ENCODE results near the gene COL18A1.

DNA sequence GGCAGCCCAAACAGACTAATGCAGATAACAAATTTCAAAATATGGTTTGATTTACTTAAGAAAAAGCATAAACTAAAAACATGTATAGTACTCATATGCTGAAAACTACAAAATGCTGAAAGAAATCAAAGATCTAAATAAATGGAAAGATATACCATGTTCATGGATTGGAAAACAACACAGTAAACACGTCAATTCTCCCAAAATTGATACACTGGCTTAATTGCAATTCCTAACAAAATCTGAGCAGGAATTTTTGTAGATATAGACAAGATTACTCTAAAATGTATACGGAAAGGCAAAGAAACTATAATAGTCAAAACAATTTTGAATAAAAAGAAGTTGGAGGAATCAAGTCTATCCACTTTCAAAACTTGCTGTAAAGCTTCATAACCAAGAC lies 116.3 kb downstream of the COL18A1 start:
- TF ChIP-seq, protein P1, sequence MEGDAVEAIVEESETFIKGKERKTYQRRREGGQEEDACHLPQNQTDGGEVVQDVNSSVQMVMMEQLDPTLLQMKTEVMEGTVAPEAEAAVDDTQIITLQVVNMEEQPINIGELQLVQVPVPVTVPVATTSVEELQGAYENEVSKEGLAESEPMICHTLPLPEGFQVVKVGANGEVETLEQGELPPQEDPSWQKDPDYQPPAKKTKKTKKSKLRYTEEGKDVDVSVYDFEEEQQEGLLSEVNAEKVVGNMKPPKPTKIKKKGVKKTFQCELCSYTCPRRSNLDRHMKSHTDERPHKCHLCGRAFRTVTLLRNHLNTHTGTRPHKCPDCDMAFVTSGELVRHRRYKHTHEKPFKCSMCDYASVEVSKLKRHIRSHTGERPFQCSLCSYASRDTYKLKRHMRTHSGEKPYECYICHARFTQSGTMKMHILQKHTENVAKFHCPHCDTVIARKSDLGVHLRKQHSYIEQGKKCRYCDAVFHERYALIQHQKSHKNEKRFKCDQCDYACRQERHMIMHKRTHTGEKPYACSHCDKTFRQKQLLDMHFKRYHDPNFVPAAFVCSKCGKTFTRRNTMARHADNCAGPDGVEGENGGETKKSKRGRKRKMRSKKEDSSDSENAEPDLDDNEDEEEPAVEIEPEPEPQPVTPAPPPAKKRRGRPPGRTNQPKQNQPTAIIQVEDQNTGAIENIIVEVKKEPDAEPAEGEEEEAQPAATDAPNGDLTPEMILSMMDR (conservative IDR thresholded peaks at IDR 0.05; ENCODE audit: low read depth, low read length): no peak
- TF ChIP-seq EZH2 (IDR thresholded peaks at IDR 0.05; ENCODE audit: low read length, unreplicated experiment): no peak
